ENCODE results near the gene LMCD1. TPM values are rescaled to one million over a fixed set of nuclear protein-coding genes. Genes with fewer than 3 reads are reported as not detected.

The LMCD1 gene
- total RNA-seq, 1 donor from 2014 or later: 174 TPM

DNA sequence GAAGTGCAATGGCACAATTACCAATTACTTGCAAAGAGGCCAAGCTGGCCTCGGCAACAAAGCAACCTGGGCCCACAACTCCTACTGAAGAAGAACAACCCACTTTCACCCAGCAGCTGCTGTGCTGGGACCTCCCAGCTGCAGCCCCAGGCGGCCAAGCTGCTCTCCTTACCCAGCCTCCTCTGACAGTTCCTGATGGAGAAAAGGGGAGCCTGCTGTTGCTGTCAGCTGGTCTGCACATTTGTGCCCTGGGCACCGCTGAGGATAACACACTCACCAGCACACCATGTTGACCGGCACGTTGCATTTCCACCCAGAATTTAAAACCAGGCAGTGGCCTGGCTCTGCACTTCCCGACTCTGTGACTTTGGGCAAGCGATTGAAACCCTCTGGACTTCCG lies 109.3 kb downstream of the LMCD1 start:
- ATAC-seq: no peak
- Histone ChIP-seq H3K4me1 (peaks cover 16% of the 10 kb centered on the region), H3K27ac (no peak overlapping the region), H3K27me3 (no peaks in the 10 kb centered on the region), H3K36me3 (no peaks in the 10 kb centered on the region), H3K4me3 (no peak overlapping the region), H3K9me3 (no peaks in the 10 kb centered on the region)
- DNase-seq: no peak
- no peak for TF ChIP-seq CTCF (IDR thresholded peaks at IDR 0.05)
- intact Hi-C loops (cut with DNase I): no loop called here

DNA sequence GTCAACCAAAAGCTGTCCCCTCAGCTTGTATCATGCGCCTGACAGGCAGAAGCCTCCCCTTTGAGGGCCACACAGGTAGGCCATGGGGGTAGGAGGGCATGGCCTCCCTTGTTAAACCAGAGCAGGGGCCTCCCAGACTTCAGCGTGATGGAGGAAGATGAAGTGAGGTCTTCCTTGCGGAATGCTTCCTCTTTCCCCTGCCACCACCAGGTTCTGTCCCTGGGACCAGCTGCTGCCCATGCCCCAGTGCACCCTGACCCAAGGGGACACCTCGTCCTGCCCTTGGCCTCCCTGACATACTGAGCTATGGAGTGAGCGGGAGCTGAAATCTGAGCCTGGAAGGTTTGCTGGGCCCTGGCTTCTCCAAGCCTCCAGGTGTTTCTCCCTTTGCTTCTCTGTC lies 116.3 kb downstream of the LMCD1 start:
- H3K9me3 ChIP-seq: no peaks in the 10 kb centered on the region
- no peak overlapping the region for H3K27ac ChIP-seq
- H3K4me3 ChIP-seq: no peak overlapping the region
- TF ChIP-seq CTCF (IDR thresholded peaks at IDR 0.05): no peak
- no peaks in the 10 kb centered on the region for H3K27me3 ChIP-seq
- DNase-seq (no peak), ATAC-seq (no peak)
- H3K4me1 ChIP-seq: peaks cover 4% of the 10 kb centered on the region
- intact Hi-C loops (cut with DNase I): no loop called here
- H3K36me3 ChIP-seq: no peaks in the 10 kb centered on the region

DNA sequence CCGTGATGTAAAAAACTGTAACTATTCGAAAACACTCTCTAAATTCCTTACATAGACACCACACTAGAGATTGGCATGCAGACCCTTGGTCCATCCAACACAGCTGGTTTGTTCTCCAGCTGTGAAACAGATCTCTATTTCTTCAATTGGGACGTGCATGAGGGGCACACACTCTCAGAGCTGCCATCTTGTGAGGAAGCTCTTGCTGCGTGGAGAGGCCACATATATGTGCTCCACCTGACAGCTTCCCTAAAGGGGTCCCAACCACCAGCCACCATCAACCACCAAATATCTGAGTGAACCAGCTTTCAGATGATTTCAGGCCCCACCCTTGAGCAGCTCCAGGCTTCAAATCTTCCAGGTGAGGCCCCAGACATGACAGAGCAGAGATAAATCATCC lies 117.3 kb downstream of the LMCD1 start:
- no peak for TF ChIP-seq CTCF (IDR thresholded peaks at IDR 0.05)
- no peak for DNase-seq
- Histone ChIP-seq H3K27me3 (no peaks in the 10 kb centered on the region), H3K4me3 (no peak overlapping the region), H3K27ac (no peak overlapping the region), H3K4me1 (peaks cover 8% of the 10 kb centered on the region), H3K9me3 (no peaks in the 10 kb centered on the region), H3K36me3 (no peaks in the 10 kb centered on the region)
- no peak for ATAC-seq
- intact Hi-C loops (cut with DNase I): no loop called here

DNA sequence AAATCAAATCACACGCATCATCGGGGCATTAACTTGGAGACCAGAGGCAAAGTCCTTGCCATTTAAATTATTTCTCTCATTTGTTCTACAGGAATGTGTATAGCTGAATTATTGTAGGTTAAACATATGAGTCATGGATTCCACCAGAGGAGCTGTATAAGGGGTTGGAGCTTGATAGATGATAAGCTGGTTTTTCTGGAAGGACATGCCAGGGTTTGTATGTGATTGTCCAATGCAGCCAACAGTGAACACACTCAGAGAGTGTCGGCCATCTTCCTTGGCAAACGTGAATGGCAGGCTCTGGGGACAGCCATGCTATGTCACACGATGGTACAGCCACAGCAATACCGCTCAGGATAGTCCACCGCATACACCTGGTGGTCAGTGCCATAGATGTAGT lies 117.9 kb downstream of the LMCD1 start:
- ATAC-seq (no peak), DNase-seq (no peak)
- intact Hi-C loops (cut with DNase I): no loop called here
- no peaks in the 10 kb centered on the region for H3K9me3 ChIP-seq
- no peak for TF ChIP-seq CTCF (IDR thresholded peaks at IDR 0.05)
- H3K27ac ChIP-seq: no peak overlapping the region
- peaks cover 8% of the 10 kb centered on the region for H3K4me1 ChIP-seq
- no peaks in the 10 kb centered on the region for H3K27me3 ChIP-seq
- H3K36me3 ChIP-seq: no peaks in the 10 kb centered on the region
- no peak overlapping the region for H3K4me3 ChIP-seq

DNA sequence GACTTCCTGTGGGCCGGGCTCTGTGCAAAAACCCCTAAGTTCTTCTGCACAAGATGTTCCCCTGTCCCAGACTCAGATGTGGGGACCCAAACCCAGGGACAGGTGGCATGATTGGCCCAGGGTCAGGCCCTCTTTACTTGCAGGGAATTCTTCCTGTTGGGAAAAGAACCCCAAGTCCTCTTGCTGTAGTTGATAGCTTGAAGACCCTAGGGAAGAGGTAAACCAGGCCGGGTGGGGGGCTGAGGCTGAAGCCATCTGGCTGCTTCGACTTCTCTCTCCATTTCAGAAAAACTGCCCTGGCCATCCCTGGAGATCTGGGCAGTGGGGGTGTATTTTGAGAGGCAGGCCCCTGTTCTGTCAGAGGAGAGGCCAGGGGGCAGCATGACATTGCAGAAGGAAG lies 119.5 kb downstream of the LMCD1 start:
- Histone ChIP-seq H3K27me3 (no peaks in the 10 kb centered on the region), H3K4me3 (no peak overlapping the region), H3K9me3 (no peaks in the 10 kb centered on the region), H3K36me3 (no peaks in the 10 kb centered on the region), H3K27ac (no peak overlapping the region), H3K4me1 (peaks cover 8% of the 10 kb centered on the region)
- DNase-seq (no peak), ATAC-seq (no peak)
- intact Hi-C loops (cut with DNase I): loop anchor here (5.0 kb wide), 1 partner anchor 179 kb away; no protein-coding TSS in a partner anchor
- no peak for TF ChIP-seq CTCF (IDR thresholded peaks at IDR 0.05)

GRCh38 chr3:8621872-8622271 lies 120.2 kb downstream of the LMCD1 start:
- Histone ChIP-seq H3K9me3 (no peaks in the 10 kb centered on the region), H3K27ac (peak overlapping the region; percentile 42), H3K36me3 (no peaks in the 10 kb centered on the region), H3K4me1 (peaks cover 8% of the 10 kb centered on the region), H3K27me3 (no peaks in the 10 kb centered on the region), H3K4me3 (no peak overlapping the region)
- DNase-seq (no peak), ATAC-seq (no peak)
- no peak for TF ChIP-seq CTCF (IDR thresholded peaks at IDR 0.05)
- intact Hi-C loops (cut with DNase I): loop anchor here (5.0 kb wide), 1 partner anchor 180 kb away; no protein-coding TSS in a partner anchor

Measured in upper lobe of right lung (tissue), 1 donor.